GM18520 (cell line): ENCODE measurements around the gene SMARCB1.

Experiments used
- ATAC-seq: cut with Tn5 transposase; IDR thresholded peaks from one replicate; pipeline ENCODE4 v1.9.1; 2021; ENCODE audit not compliant: unreplicated experiment

The SMARCB1 gene

GRCh38 chr22:23779731-23780130, 7.0 kb upstream of the SMARCB1 start:
- no peak for ATAC-seq

- ATAC-seq, result no peak
Observed at GRCh38 chr22:23780146-23780748, 6.5 kb upstream of the SMARCB1 start.

GRCh38 chr22:23781065-23781464, 5.7 kb upstream of the SMARCB1 start:
- no peak for ATAC-seq

GRCh38 chr22:23781511-23782183, 5.1 kb upstream of the SMARCB1 start:
- ATAC-seq, result no peak

- no peak for ATAC-seq
Observed at GRCh38 chr22:23782252-23782651, 4.5 kb upstream of the SMARCB1 start.

- no peak for ATAC-seq
Observed at GRCh38 chr22:23782703-23783102, 4.1 kb upstream of the SMARCB1 start.

- no peak for ATAC-seq
Observed at GRCh38 chr22:23783265-23784150, 3.3 kb upstream of the SMARCB1 start.

- no peak for ATAC-seq
Observed at GRCh38 chr22:23784215-23784732, 2.5 kb upstream of the SMARCB1 start.

GRCh38 chr22:23786261-23786710, 480 bp upstream of the SMARCB1 start:
- ATAC-seq, result no peak

- peak; percentile 4 for ATAC-seq
Observed at GRCh38 chr22:23787600-23787896, 782 bp downstream of the SMARCB1 start.

GRCh38 chr22:23787910-23788309, 1.1 kb downstream of the SMARCB1 start:
- no peak for ATAC-seq

GRCh38 chr22:23789121-23789520, 2.4 kb downstream of the SMARCB1 start:
- no peak for ATAC-seq

- no peak for ATAC-seq
Observed at GRCh38 chr22:23789638-23790037, 2.9 kb downstream of the SMARCB1 start.

GRCh38 chr22:23790819-23791737, 4.3 kb downstream of the SMARCB1 start:
- ATAC-seq, result no peak

- ATAC-seq, result no peak
Observed at GRCh38 chr22:23791738-23792645, 5.2 kb downstream of the SMARCB1 start.

GRCh38 chr22:23793326-23793725, 6.6 kb downstream of the SMARCB1 start:
- ATAC-seq, result no peak

- no peak for ATAC-seq
Observed at GRCh38 chr22:23796461-23796860, 9.7 kb downstream of the SMARCB1 start.

GRCh38 chr22:23800297-23801237, 13.8 kb downstream of the SMARCB1 start:
- ATAC-seq, result peak; percentile 55
